Measurements from ENCODE around the gene MCF2L.

The MCF2L gene

GRCh38 chr13:113073942-113074341 is 104.9 kb downstream of the MCF2L start:
- no peak for TF ChIP-seq CTCF (IDR thresholded peaks at IDR 0.05; ENCODE audit: control insufficient read depth, insufficient read depth, low read depth, low read length, missing control alignments)

DNA sequence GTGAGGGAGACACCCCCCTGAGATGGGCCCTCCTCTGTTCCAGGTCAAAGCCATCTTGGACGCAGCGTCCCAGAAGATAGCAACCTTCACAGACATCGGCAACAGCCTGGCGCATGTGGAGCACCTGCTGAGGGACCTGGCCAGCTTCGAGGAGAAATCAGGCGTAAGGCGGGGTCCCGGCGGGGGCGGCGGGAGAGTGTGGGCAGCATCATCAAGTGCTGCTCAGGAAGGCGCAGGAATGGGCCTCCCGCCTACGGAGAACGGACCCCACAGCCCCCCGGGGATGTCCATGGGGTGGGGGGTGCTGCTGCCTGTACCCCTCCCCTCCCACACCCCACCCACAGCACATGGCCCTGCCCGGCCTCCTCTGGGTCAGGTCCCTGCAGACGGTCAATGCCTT is 105.4 kb downstream of the MCF2L start:
- no peak for TF ChIP-seq CTCF (IDR thresholded peaks at IDR 0.05; ENCODE audit: control insufficient read depth, insufficient read depth, low read depth, low read length, missing control alignments)
- DNase-seq (ENCODE audit: low read depth): no peak

More at GRCh38 chr13:113073942-113074341, 104.9 kb downstream of the MCF2L start:
- no peak for DNase-seq (ENCODE audit: low read depth)
- no peak overlapping the region for H3K4me3 ChIP-seq (ENCODE audit: control insufficient read depth, low read depth, low read length)

DNA sequence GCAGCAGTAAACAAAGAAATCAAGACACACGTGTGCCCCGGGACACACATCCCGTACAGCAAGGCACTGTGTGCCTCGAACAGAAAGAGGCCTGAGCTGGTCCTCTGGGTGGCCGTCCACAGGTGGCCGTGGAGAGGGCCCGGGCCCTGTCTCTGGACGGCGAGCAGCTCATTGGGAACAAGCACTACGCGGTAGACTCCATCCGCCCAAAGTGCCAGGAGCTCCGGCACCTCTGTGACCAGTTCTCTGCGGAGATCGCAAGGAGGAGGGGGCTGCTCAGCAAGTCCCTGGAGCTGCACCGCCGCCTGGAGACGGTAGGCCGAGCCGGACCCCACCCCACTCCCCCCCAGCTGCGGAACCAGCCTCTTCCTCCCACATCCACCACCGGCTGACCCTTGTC is 105.9 kb downstream of the MCF2L start:
- no peak for TF ChIP-seq CTCF (IDR thresholded peaks at IDR 0.05; ENCODE audit: control insufficient read depth, insufficient read depth, low read depth, low read length, missing control alignments)
- DNase-seq (ENCODE audit: low read depth): no peak
- no peak overlapping the region for H3K4me3 ChIP-seq (ENCODE audit: control insufficient read depth, low read depth, low read length)

More for the DNA sequence above, 105.4 kb downstream of the MCF2L start:
- H3K4me3 ChIP-seq (ENCODE audit: control insufficient read depth, low read depth, low read length): no peak overlapping the region

DNA sequence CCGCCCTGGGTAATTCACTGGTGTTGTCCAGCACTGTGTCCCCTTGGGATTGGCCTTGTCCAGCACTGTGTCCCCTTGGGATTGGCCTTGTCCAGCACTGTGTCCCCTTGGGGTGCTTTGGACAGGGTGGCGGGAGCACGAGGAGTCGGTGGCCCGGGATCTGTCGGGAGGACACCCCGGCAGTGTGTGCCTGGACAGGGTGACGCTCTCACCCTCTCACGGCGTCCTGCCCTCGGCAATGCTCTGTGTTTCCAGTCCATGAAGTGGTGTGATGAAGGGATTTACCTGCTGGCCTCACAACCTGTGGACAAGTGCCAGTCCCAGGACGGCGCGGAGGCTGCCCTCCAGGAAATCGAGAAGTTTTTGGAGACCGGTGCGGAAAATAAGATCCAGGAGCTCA is 106.7 kb downstream of the MCF2L start:
- no peak for DNase-seq (ENCODE audit: low read depth)
- no peak overlapping the region for H3K4me3 ChIP-seq (ENCODE audit: control insufficient read depth, low read depth, low read length)
- TF ChIP-seq CTCF (IDR thresholded peaks at IDR 0.05; ENCODE audit: control insufficient read depth, insufficient read depth, low read depth, low read length, missing control alignments): no peak

DNA sequence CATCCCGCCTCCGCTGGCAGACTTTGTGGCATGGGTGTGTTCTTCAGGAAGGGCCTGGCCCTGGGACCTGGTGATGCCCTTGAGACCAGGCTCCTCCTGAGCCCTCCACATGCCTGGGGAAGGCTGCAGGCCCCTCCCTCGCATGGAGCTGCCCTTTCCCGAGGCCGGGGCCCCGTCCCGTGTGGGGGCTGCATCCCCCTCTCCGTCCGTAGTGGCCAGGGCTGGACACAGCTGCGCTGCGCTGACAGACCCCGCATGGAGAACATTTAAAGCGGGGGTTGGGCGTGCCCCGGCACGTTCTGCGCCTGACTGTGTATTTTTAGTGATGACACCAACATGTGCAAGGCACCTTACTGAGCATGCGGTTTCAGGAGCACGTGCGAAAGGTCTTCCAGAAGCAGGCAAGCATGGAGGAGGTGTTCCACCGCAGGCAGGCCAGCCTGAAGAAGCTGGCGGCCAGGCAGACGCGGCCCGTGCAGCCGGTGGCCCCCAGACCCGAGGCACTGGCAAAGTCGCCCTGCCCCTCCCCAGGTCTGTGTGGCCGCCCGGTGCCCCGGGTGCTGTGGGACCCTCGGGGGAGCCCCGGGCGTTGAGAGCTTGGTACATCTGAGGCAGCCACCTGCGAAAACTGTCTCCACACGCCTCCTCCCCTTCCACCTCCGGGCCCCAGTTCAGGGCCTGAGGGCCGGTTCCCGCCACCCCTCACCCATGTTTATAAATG is 107.8 kb downstream of the MCF2L start:
- H3K4me3 ChIP-seq (ENCODE audit: control insufficient read depth, low read depth, low read length): no peak overlapping the region
- TF ChIP-seq CTCF (IDR thresholded peaks at IDR 0.05; ENCODE audit: control insufficient read depth, insufficient read depth, low read depth, low read length, missing control alignments): no peak
- no peak for DNase-seq (ENCODE audit: low read depth)

- TF ChIP-seq CTCF (IDR thresholded peaks at IDR 0.05; ENCODE audit: control insufficient read depth, insufficient read depth, low read depth, low read length, missing control alignments): no peak
- no peak overlapping the region for H3K4me3 ChIP-seq (ENCODE audit: control insufficient read depth, low read depth, low read length)
- no peak for DNase-seq (ENCODE audit: low read depth)
Measured at GRCh38 chr13:113077566-113077952, 108.5 kb downstream of the MCF2L start.
